GM21381 (cell line): ENCODE results near the gene TTR.

Experiments used
- ATAC-seq: cut with Tn5 transposase; IDR thresholded peaks from one replicate; pipeline ENCODE4 v1.9.1; 2021; ENCODE audit warnings: mild to moderate bottlenecking, moderate library complexity; ENCODE audit not compliant: unreplicated experiment

TTR gene

GRCh38 chr18:31578126-31578525, 13.6 kb upstream of the TTR start:
- ATAC-seq, result no peak

- ATAC-seq, result no peak
Measured at GRCh38 chr18:31579375-31579774, 12.3 kb upstream of the TTR start.

- no peak for ATAC-seq
Measured at GRCh38 chr18:31581498-31582197, 10.0 kb upstream of the TTR start.

- ATAC-seq, result no peak
Measured at GRCh38 chr18:31583185-31583854, 8.4 kb upstream of the TTR start.

GRCh38 chr18:31585991-31586390, 5.7 kb upstream of the TTR start:
- ATAC-seq, result no peak

- no peak for ATAC-seq
Measured at GRCh38 chr18:31586616-31587015, 5.1 kb upstream of the TTR start.

- no peak for ATAC-seq
Measured at GRCh38 chr18:31587529-31587928, 4.1 kb upstream of the TTR start.

- no peak for ATAC-seq
Measured at GRCh38 chr18:31590570-31590969, 1.1 kb upstream of the TTR start.

GRCh38 chr18:31591113-31591512, 564 bp upstream of the TTR start:
- no peak for ATAC-seq

- no peak for ATAC-seq
Measured at GRCh38 chr18:31592506-31593157, 955 bp downstream of the TTR start.

- ATAC-seq, result no peak
Measured at GRCh38 chr18:31595121-31595771, 3.6 kb downstream of the TTR start.

GRCh38 chr18:31596081-31596872, 4.6 kb downstream of the TTR start:
- no peak for ATAC-seq

GRCh38 chr18:31598021-31598805, 6.5 kb downstream of the TTR start:
- no peak for ATAC-seq

GRCh38 chr18:31603315-31603714, 11.6 kb downstream of the TTR start:
- no peak for ATAC-seq

- ATAC-seq, result no peak
Measured at GRCh38 chr18:31606265-31606664, 14.6 kb downstream of the TTR start.

GRCh38 chr18:31607384-31607783, 15.7 kb downstream of the TTR start:
- no peak for ATAC-seq

- no peak for ATAC-seq
Measured at GRCh38 chr18:31609886-31610285, 18.2 kb downstream of the TTR start.

GRCh38 chr18:31610286-31611205, 18.9 kb downstream of the TTR start:
- no peak for ATAC-seq

- ATAC-seq, result no peak
Measured at GRCh38 chr18:31611511-31611910, 19.8 kb downstream of the TTR start.
